Panc1 (cell line): ENCODE data around the gene GFOD2. TPM values are rescaled to one million over a fixed set of nuclear protein-coding genes. Genes with fewer than 3 reads are reported as not detected.

Source experiments
- ATAC-seq: fragments of 200-7000 bp; cut with Tn5 transposase; 2 replicates; pipeline ENCODE4 v1.9.1; 2020; ENCODE audit warnings: mild to moderate bottlenecking, moderate library complexity
- BruUV-seq: library from RNA; stranded (reverse); fragments of 400-500 nt; replicated peaks from 2 replicates; lab custom pipeline; 2021; lab: Mats Ljungman, UMichigan
- CTCF ChIA-PET: fragments of 300-600 bp; sonication (Branson Sonifier 250); formaldehyde crosslinking; loops from one replicate; lab custom pipeline; 2022; ENCODE audit warnings: antibody characterized with exemption; lab: Charles Lee
- POLR2A ChIA-PET: fragments of 300-600 bp; sonication (Branson Sonifier 250); formaldehyde crosslinking; loops from one replicate; lab custom pipeline; 2022; ENCODE audit warnings: antibody characterized with exemption; lab: Charles Lee
- DNase-seq: peaks from one replicate; pipeline ENCODE4 v3.0.0-alpha.2; 2010; ENCODE audit warnings: low read depth, low spot score
- H3K27ac ChIP-seq: 2 replicates; pipeline ENCODE4 v1.5.1; 2011; ENCODE audit warnings: mild to moderate bottlenecking, low read length, inconsistent platforms
- H3K27me3 ChIP-seq: fragments of 200-500 bp; sonication (Bioruptor generic); 2 replicates; pipeline ENCODE4 v1.6.0; 2014; ENCODE audit warnings: low read length, inconsistent platforms; ENCODE audit not compliant: control insufficient read depth, insufficient read depth
- H3K36me3 ChIP-seq: fragments of 200-500 bp; sonication (Bioruptor generic); 2 replicates; pipeline ENCODE4 v1.5.1; 2014; ENCODE audit warnings: inconsistent platforms, mild to moderate bottlenecking, low read length, moderate library complexity; ENCODE audit not compliant: control insufficient read depth, insufficient read depth
- H3K4me1 ChIP-seq: 2 replicates; pipeline ENCODE4 v1.5.1; 2011; ENCODE audit warnings: inconsistent platforms, mild to moderate bottlenecking, low read length, moderate library complexity; ENCODE audit not compliant: control insufficient read depth, insufficient read depth
- H3K4me3 ChIP-seq, 2 experiments: 2 replicates each; pipeline ENCODE4 v1.5.1; 2011 to 2012; ENCODE audit warnings: low read depth in 2 of 2, low read length in 2 of 2, mild to moderate bottlenecking in 2 of 2, inconsistent platforms in 1 of 2, moderate library complexity in 1 of 2
- H3K9me3 ChIP-seq: fragments of 200-500 bp; sonication (Bioruptor generic); 2 replicates; pipeline ENCODE4 v1.5.1; 2014; ENCODE audit warnings: low read depth, mild to moderate bottlenecking, inconsistent platforms, low read length, moderate library complexity; ENCODE audit not compliant: control insufficient read depth, insufficient read depth
- POLR2AphosphoS5 ChIP-seq: IDR thresholded peaks from 2 replicates; pipeline ENCODE4 v1.6.1; 2012; ENCODE audit warnings: mild to moderate bottlenecking, low read depth, low read length, moderate library complexity
- SIN3A ChIP-seq: IDR thresholded peaks from 2 replicates; pipeline ENCODE4 v1.6.1; 2012; ENCODE audit warnings: low read depth, mild to moderate bottlenecking, low read length, moderate library complexity, borderline replicate concordance; ENCODE audit not compliant: insufficient read depth
- TCF7L2 ChIP-seq: IDR thresholded peaks from 2 replicates; pipeline ENCODE4 v1.6.1; 2011; ENCODE audit warnings: mild to moderate bottlenecking, low read depth, low read length, inconsistent platforms
- in situ Hi-C: cut with HindIII; loops from 2 replicates; pipeline ENCODE4 v1.10.0; 2016; ENCODE audit warnings: low sequenced_read_pairs, low pct_unique_long_range_greater_than_20kb
- intact Hi-C: fragments of 100-400 bp; cut with micrococcal nuclease; formaldehyde crosslinking; loops from one replicate; pipeline ENCODE4 v1.10.0; 2022; ENCODE audit not compliant: unreplicated experiment
- total RNA-seq: library from RNA; stranded (reverse); gene quantifications from one replicate; pipeline ENCODE4 v1.2.1, GENCODE V29; 2021; ENCODE audit not compliant: unreplicated experiment
- TF ChIP-seq, protein P1 (sequence below): fragments of 450-650 bp; IDR thresholded peaks from 2 replicates; pipeline ENCODE4 v1.5.1; 2017; ENCODE audit warnings: mild to moderate bottlenecking
- TF ChIP-seq, protein P2 (sequence below), 2 experiments: IDR thresholded peaks; 2 replicates each; pipeline ENCODE4 v1.6.1; 2011 to 2012; ENCODE audit warnings: low read depth in 2 of 2, control low read depth in 1 of 2, low read length in 1 of 2, mild to moderate bottlenecking in 1 of 2, moderate library complexity in 1 of 2; ENCODE audit not compliant: insufficient read depth in 1 of 2

Gene GFOD2
- total RNA-seq, 1 experiment from 2014 or later: 15.1 TPM

DNA sequence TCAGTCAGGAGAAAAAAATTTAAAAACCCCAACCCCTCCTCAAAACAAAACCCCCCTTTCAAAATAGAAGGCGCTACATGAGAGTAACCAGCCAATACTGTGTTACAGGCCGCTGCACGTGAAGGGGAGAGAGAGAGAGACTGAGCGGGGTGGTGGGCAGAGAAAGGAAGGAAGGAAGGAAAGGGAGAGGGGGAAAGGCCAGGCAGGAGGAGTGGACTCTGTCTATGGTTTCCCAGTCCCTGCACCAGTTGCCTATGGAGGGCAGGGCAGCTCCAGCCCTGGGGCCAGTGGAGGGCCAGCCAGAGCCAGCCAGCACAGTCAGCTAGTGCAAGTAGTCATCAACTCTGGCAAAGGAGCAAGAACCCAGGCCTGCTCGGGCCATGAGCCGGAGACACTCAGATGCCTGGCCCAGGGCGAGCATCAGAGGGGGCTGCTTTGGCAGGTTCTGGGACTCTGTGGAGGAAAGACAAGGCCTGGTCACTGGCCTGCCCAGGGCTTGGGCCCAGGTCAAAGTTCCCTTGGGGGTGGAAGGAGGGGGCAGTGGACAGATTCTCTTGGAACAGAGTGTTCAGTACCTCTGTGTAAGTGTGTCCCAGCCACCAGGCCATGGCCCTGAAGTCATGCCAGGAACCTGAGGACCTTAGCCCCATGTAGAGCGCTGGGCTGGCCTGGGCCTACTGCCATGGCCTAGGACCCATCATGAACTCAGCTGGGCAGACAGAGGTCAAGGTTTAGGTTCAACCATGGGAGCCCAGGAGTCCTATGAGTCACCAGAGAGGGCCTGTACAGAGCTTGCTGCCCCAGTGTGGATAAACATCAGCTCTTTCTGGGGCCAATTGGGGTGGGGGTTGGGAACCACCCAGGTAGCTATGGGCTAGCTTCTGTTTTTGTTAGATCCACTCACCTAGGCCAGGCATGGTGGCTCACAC is 7.3 kb upstream of the GFOD2 start:
- H3K36me3 ChIP-seq: no peaks in the 10 kb centered on the region
- H3K4me1 ChIP-seq: no peaks in the 10 kb centered on the region
- no peaks in the 10 kb centered on the region for H3K9me3 ChIP-seq
- no TSS peak for BruUV-seq
- TF ChIP-seq, protein P1, sequence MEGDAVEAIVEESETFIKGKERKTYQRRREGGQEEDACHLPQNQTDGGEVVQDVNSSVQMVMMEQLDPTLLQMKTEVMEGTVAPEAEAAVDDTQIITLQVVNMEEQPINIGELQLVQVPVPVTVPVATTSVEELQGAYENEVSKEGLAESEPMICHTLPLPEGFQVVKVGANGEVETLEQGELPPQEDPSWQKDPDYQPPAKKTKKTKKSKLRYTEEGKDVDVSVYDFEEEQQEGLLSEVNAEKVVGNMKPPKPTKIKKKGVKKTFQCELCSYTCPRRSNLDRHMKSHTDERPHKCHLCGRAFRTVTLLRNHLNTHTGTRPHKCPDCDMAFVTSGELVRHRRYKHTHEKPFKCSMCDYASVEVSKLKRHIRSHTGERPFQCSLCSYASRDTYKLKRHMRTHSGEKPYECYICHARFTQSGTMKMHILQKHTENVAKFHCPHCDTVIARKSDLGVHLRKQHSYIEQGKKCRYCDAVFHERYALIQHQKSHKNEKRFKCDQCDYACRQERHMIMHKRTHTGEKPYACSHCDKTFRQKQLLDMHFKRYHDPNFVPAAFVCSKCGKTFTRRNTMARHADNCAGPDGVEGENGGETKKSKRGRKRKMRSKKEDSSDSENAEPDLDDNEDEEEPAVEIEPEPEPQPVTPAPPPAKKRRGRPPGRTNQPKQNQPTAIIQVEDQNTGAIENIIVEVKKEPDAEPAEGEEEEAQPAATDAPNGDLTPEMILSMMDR: no peak
- TF ChIP-seq SIN3A (no peak), TCF7L2 (no peak), POLR2AphosphoS5 (no peak)
- TF ChIP-seq, protein P2, sequence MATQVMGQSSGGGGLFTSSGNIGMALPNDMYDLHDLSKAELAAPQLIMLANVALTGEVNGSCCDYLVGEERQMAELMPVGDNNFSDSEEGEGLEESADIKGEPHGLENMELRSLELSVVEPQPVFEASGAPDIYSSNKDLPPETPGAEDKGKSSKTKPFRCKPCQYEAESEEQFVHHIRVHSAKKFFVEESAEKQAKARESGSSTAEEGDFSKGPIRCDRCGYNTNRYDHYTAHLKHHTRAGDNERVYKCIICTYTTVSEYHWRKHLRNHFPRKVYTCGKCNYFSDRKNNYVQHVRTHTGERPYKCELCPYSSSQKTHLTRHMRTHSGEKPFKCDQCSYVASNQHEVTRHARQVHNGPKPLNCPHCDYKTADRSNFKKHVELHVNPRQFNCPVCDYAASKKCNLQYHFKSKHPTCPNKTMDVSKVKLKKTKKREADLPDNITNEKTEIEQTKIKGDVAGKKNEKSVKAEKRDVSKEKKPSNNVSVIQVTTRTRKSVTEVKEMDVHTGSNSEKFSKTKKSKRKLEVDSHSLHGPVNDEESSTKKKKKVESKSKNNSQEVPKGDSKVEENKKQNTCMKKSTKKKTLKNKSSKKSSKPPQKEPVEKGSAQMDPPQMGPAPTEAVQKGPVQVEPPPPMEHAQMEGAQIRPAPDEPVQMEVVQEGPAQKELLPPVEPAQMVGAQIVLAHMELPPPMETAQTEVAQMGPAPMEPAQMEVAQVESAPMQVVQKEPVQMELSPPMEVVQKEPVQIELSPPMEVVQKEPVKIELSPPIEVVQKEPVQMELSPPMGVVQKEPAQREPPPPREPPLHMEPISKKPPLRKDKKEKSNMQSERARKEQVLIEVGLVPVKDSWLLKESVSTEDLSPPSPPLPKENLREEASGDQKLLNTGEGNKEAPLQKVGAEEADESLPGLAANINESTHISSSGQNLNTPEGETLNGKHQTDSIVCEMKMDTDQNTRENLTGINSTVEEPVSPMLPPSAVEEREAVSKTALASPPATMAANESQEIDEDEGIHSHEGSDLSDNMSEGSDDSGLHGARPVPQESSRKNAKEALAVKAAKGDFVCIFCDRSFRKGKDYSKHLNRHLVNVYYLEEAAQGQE (IDR thresholded peaks at IDR 0.05; ENCODE audit: insufficient read depth in 1 of 2, low read depth in 2 of 2, low read length in 1 of 2): no peak
- ATAC-seq (no peak; the same call in 1 of the 2 replicates), DNase-seq (no peak)
- no peaks in the 10 kb centered on the region for H3K27me3 ChIP-seq
- ChIA-PET POLR2A (interaction anchor here (0.6 kb wide), 1 partner anchor 69 kb away, joined by 5 read pairs; no protein-coding TSS in a partner anchor), CTCF (no interaction called here)
- H3K4me3 ChIP-seq: no peak overlapping the region
- in situ Hi-C loops: no loop called here
- no peak overlapping the region for H3K27ac ChIP-seq
- intact Hi-C loops: no loop called here

DNA sequence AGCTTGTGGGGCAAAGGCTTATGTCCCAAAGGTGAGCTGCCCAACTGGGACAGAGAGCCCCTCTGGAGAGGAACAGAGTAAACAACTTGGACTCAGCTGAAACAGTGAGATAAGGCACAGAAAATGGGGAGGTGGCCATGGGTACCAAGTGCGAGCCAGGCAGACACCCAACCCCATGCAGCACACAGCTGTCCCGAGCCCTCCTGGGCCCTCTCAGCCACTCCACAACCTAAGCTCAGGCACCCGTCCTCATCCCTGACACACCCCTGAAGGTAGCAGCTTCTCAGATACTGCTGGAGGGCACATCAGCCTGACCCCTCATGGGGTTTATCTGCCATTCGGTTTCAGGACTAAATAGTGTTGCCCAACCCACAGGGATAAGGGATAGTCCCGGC is 4.8 kb upstream of the GFOD2 start:
- Histone ChIP-seq H3K9me3 (no peaks in the 10 kb centered on the region), H3K36me3 (no peaks in the 10 kb centered on the region), H3K4me1 (peaks cover 6% of the 10 kb centered on the region), H3K27ac (no peak overlapping the region), H3K27me3 (no peaks in the 10 kb centered on the region), H3K4me3 (no peak overlapping the region)
- ChIA-PET POLR2A (no interaction called here), CTCF (no interaction called here)
- in situ Hi-C loops: no loop called here
- DNase-seq (no peak), ATAC-seq (no peak)
- TF ChIP-seq POLR2AphosphoS5: no peak
- no peak for TF ChIP-seq TCF7L2
- TF ChIP-seq, protein P1: no peak
- TF ChIP-seq, protein P2 (IDR thresholded peaks at IDR 0.05; ENCODE audit: insufficient read depth in 1 of 2, low read depth in 2 of 2, low read length in 1 of 2): no peak
- TF ChIP-seq SIN3A: no peak
- BruUV-seq: no TSS peak
- intact Hi-C loops: no loop called here
